Neuron (in vitro differentiated cells): ENCODE data around the gene NLGN4X.

ENCODE experiments used
- H2AFZ ChIP-seq: one replicate; pipeline ENCODE4 v1.6.1; 2013; ENCODE audit warnings: low read depth, mild to moderate bottlenecking, inconsistent platforms, low read length, moderate library complexity
- H3K27me3 ChIP-seq: one replicate; pipeline ENCODE4 v1.6.1; 2013; ENCODE audit warnings: low read length; ENCODE audit not compliant: insufficient read depth
- H3K36me3 ChIP-seq: one replicate; pipeline ENCODE4 v1.6.1; 2013; ENCODE audit warnings: low read length; ENCODE audit not compliant: insufficient read depth
- H3K4me1 ChIP-seq: one replicate; pipeline ENCODE4 v1.6.1; 2013; ENCODE audit warnings: low read length; ENCODE audit not compliant: insufficient read depth
- H3K4me3 ChIP-seq: 2 replicates; pipeline ENCODE4 v1.5.1; 2013; ENCODE audit warnings: mild to moderate bottlenecking, low read length, moderate library complexity
- H3K9me3 ChIP-seq: one replicate; pipeline ENCODE4 v1.6.1; 2013; ENCODE audit warnings: low read length

NLGN4X gene

DNA sequence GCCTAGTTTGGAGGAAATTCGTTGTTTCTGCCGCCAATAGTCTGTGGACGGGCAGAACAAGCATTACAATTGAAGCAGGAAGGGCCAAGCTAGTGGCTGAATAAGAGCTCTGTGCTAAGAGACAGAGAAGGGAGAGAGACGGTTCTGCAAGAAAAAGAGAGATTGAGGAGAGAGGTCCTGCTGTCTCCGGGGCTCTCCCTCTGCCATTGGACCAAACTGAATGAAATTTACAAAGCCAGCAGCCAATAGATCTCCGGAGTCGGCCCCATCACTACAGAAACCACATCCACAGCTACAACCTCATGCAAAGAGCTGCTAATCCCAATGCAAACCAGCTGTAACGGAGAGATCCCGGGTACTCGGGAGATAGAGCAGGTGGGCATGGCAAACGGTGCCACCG is at the start of gene NLGN4X:
TSS of gene NLGN4X (minus strand) at position 148 of the 400 bp plus-strand sequence. CDS start 77,401 bp downstream, outside the sequence.
- Histone ChIP-seq H3K9me3 (no peaks in the 10 kb centered on the region), H3K4me1 (peaks cover 7% of the 10 kb centered on the region), H3K27me3 (no peaks in the 10 kb centered on the region), H2AFZ (no peak within 1 kb of the TSS), H3K36me3 (no peaks in the 10 kb centered on the region), H3K4me3 (peak within 1 kb of the TSS; percentile 62)

DNA sequence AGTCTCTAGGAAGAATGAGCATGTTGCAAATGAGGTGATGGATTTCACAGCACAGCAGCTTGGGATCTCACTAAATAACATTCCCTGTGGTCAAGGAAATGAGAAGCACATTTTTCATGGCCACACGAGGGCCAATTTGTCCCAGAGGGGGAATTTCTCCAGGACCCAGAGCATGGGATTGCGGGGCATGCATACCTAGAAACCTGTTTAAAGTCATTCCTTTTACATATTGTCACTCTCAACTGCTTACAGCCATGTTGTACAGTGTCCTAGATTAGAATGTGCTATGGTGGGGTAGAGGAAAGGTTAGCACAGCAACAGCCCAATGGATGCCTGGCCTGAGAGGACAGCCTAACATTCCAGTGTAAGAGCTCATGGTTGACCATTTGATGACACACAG is 37.4 kb upstream of the NLGN4X start:
- Histone ChIP-seq H3K9me3 (no peaks in the 10 kb centered on the region), H3K4me3 (no peak overlapping the region), H2AFZ (no peak overlapping the region), H3K4me1 (peaks cover 6% of the 10 kb centered on the region), H3K36me3 (no peaks in the 10 kb centered on the region), H3K27me3 (no peaks in the 10 kb centered on the region)

DNA sequence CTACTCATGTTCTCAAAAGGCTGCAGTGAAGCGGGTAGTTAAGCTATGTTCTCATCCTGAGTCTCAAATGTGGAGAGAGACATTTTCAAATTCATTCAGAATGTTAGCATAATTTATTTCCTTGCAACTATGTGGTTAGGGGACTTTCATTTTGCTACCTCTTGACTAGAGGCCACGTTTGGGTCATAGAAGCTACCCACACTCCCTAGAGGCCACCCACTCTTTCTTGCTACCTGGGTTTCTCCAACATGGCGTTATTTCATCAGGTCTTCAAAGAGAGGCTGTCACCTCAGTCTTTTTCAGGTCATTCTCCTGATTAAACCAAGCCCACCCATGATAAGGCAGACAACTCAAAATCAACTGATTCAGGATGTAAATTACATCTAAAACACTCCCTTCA is 34.3 kb upstream of the NLGN4X start:
- Histone ChIP-seq H3K9me3 (no peaks in the 10 kb centered on the region), H3K4me3 (no peak overlapping the region), H3K36me3 (no peaks in the 10 kb centered on the region), H3K4me1 (peaks cover 6% of the 10 kb centered on the region), H3K27me3 (no peaks in the 10 kb centered on the region), H2AFZ (no peak overlapping the region)

DNA sequence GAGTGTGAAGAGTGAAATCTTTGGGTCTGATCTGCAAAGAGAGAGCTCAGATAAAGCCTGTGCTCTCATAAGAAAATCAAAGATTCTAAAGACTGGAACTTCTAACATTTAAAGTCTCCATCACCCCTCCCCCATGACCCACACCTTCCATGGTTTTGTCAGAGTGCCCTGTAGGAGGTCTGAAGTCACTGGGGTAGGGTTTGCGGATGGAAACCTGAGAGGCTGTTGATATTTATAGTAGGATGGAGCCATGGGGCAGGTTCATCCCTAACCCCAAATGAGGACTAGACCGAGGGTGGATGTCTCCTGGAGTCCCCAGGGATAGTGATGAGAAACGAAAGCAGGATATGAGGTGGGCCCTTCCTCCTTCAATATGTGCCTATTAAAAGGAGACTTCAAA is 28.4 kb upstream of the NLGN4X start:
- no peaks in the 10 kb centered on the region for H3K9me3 ChIP-seq
- no peak overlapping the region for H2AFZ ChIP-seq
- no peaks in the 10 kb centered on the region for H3K36me3 ChIP-seq
- H3K27me3 ChIP-seq = no peaks in the 10 kb centered on the region
- no peaks in the 10 kb centered on the region for H3K4me1 ChIP-seq
- no peak overlapping the region for H3K4me3 ChIP-seq

DNA sequence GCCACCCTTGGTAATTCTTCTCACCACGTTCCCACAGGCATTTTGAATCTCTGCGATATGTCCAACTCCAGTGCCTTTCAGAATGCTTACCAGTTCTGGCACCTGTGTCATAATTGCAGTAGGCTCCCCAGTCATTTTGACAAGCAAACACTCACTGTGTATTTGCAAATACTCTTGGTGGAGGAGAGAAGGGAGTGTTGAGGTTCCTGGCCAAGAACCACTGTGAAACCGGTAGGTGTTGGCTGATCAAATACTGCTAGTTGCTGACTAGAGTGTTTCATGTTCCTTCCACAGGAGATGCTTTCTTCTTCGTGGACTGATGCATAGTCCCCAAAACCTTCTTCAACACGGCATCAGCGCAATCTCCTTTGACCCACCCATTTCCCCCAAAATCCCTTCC is 16.0 kb upstream of the NLGN4X start:
- H3K4me3 ChIP-seq = no peak overlapping the region
- no peaks in the 10 kb centered on the region for H3K9me3 ChIP-seq
- H3K27me3 ChIP-seq = no peaks in the 10 kb centered on the region

DNA sequence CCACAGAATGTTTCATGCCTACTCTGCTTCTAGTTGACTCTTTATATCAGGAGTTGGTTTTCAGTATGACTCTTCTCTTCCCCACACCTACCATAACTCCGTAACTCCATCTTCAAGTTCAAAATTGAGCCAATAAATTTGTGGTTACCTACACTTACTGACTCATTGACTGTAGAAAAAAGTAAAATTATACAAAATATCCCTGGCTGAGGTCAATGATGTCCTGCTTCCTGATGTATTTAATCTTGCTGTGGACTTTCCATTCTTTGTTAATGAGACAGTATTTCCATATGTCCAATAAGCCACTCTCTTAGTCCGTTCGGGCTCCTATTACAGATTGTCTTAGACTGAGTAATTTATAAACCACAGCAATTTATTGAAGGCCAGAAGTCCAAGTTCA is 9.9 kb upstream of the NLGN4X start:
- H3K36me3 ChIP-seq = no peaks in the 10 kb centered on the region
- no peak overlapping the region for H2AFZ ChIP-seq
- H3K9me3 ChIP-seq = no peaks in the 10 kb centered on the region
- no peaks in the 10 kb centered on the region for H3K4me1 ChIP-seq
- H3K27me3 ChIP-seq = no peaks in the 10 kb centered on the region
- no peak overlapping the region for H3K4me3 ChIP-seq

More for the DNA sequence above, 16.0 kb upstream of the NLGN4X start:
- H3K4me1 ChIP-seq = no peaks in the 10 kb centered on the region
- H3K36me3 ChIP-seq = no peaks in the 10 kb centered on the region
- no peak overlapping the region for H2AFZ ChIP-seq

DNA sequence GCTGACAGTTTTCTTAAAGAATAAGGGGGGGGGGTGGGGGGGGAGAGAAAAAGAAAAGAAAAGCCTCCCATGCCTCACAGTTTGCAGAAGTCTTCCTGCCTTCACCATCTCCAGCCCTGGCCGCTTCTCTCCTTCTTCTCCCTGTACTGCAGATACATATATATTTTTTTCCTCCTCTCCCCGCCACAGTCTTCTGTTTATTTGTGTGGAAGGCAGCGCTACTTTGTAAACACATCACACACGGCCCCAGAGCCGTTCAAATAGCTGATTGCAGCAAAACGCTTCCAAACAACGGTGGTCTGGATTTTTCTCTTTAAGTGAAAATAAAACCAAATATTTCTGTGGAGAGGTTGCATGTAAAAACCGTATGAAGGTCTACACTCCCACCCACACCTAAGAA is 732 bp downstream of the NLGN4X start:
- H3K4me1 ChIP-seq = peaks cover 11% of the 10 kb centered on the region
- no peaks in the 10 kb centered on the region for H3K9me3 ChIP-seq
- no peaks in the 10 kb centered on the region for H3K36me3 ChIP-seq
- H3K27me3 ChIP-seq = no peaks in the 10 kb centered on the region
- H2AFZ ChIP-seq = no peak overlapping the region
- H3K4me3 ChIP-seq = peak overlapping the region; percentile 62

DNA sequence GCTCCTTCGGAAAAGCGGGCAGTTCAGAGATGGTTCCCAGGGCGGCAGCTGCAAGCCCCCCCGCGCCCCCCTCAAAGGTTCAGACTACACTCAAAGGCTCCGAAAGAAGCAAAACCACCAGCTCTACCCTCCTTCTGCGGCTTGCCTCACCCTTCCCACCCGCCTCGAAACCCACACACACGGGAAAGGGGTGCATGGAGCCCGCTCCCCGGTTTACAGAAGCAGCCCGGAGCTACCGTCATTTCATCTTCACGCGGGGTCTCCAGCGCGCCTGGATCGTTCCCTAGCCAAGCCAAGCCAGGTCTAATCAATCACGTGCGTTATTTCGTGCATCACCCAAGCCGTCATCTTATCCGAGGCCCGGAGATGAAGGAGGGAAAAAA is 1.2 kb downstream of the NLGN4X start:
- Histone ChIP-seq H2AFZ (no peak overlapping the region), H3K9me3 (no peaks in the 10 kb centered on the region), H3K27me3 (no peaks in the 10 kb centered on the region), H3K4me3 (peak overlapping the region; percentile 62), H3K4me1 (peaks cover 11% of the 10 kb centered on the region), H3K36me3 (no peaks in the 10 kb centered on the region)

DNA sequence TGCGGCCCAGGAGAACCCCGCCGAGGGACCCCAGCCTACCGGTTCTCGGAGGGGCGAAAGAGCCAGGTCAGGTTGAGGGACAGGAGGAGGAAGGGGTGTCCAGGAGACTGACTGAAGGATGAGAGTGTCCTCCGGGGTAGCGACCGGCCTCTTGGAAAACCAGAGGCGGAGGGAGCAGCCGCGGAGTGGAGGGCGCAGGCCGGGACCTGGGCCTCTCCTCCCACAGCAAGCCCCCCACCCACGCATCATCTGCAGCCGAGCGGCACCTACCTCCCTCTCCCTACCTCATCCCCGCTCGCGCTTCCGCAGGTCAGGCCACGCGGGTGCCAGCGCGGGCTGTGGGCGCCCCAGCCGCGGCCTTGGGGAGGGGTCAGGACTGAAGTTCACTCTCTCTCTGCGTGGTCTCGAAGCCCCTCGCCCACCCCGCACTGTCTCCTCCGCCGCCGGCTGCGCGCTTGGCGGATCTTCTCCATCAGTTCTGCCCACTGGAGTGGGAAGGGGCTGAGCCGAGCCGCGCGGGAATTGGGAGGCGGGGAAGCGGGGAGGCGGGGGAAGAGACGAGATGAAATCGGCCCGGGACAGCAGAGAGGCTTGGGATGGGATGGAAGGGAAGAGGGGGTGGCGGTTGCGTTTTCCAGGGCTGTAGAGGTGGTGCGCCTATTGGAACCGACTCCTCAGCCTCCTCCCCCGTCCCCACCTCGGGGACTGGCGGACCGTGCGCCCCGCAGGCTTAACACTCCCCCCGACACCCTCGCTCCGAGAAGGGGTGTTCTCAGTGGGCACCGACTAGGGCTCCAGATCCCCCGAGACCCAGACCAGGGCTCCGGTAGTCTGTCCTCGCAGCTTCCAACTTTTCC is 1.8 kb downstream of the NLGN4X start:
- peaks cover 11% of the 10 kb centered on the region for H3K4me1 ChIP-seq
- no peaks in the 10 kb centered on the region for H3K9me3 ChIP-seq
- peak overlapping the region; percentile 62 for H3K4me3 ChIP-seq
- H3K36me3 ChIP-seq = no peaks in the 10 kb centered on the region
- H3K27me3 ChIP-seq = no peaks in the 10 kb centered on the region
- H2AFZ ChIP-seq = peak overlapping the region; percentile 74

DNA sequence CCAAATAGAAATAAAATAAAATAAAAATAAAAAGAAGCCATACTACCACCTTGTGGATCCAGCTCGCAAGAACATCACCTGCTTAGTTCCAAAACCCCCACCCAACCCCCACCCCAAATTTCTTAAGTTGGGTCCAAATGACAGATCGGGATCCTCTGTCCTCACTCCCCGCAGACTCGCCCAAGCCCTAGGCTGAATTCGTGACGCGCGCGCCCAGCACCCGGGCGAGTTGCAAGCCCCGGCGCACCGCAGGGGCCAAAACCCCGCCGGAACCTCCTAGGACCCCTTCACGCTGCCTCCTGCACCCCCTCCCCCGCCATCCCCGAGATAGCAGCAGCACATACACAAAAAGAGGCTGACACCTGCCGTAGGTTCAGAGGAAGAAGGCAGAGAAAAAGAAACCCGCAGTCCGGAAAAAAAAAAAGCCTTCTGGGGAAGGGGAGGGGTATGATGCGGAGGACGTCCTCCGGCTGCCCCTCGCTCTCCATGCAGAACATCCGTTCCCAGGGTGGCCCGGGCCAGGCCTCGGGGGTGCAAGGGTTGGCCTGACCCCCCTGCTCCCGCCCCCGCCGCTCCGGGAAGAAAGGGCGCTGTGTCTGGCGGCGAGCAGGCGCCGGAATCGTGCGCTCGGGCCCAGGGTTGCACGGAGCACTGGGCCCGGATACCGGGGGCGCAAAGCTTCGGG is 2.6 kb downstream of the NLGN4X start:
- H3K4me3 ChIP-seq = peak overlapping the region; percentile 62
- H3K36me3 ChIP-seq = no peaks in the 10 kb centered on the region
- no peaks in the 10 kb centered on the region for H3K27me3 ChIP-seq
- H3K9me3 ChIP-seq = no peaks in the 10 kb centered on the region
- peak overlapping the region; percentile 74 for H2AFZ ChIP-seq
- peaks cover 11% of the 10 kb centered on the region for H3K4me1 ChIP-seq

DNA sequence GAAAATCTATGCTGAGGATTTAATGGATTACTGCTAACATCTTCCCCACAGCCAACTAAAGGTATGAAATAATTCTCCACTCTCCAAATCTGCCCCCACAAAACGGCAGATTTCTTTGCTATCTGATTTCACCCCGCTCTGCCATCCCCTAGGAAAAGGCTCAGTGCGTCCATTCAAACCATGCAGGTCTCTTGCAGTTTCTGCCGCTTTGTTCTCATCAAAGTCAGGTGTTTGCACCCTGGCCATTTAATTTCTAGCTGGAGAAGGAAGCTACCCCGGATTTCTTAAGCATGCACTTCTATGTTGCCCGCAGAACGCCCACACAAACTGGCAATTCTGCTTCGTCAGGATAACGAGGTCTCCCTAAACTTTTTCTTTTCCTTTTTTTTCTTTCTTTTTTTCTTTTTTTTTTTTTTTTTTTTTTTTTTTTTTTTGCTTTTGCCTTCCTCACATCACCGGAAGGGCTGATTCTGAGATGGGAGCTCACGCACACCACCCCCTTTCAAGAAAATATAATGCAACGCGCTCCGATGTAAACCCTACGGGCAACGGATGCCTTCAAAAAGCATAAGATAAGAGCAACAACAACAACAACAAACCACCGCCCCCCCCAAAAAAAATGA is 3.3 kb downstream of the NLGN4X start:
- Histone ChIP-seq H3K4me1 (peaks cover 11% of the 10 kb centered on the region), H3K4me3 (peak overlapping the region; percentile 62), H3K36me3 (no peaks in the 10 kb centered on the region), H2AFZ (no peak overlapping the region), H3K27me3 (no peaks in the 10 kb centered on the region), H3K9me3 (no peaks in the 10 kb centered on the region)

DNA sequence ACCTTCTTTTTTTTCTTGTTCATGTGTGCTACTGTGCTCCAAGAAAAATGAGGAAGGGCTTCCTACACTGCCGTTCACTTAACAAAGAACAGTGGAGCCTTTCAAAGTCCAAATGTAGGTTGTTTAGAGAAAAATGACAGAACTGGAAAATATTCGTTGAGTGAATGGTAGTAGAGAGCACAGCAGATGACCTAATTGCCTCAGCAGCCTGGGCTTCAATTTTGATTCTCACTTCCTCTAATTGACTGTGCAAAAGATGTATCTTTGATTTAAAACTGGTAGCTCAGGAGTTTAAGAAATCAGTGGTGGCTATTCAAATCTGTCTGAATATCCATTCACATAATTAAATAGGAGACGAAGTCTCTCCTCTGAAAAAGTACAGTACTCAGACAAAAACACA is 5.2 kb downstream of the NLGN4X start:
- Histone ChIP-seq H3K36me3 (no peaks in the 10 kb centered on the region), H2AFZ (no peak overlapping the region), H3K4me1 (peaks cover 11% of the 10 kb centered on the region), H3K4me3 (no peak overlapping the region), H3K9me3 (no peaks in the 10 kb centered on the region), H3K27me3 (no peaks in the 10 kb centered on the region)

DNA sequence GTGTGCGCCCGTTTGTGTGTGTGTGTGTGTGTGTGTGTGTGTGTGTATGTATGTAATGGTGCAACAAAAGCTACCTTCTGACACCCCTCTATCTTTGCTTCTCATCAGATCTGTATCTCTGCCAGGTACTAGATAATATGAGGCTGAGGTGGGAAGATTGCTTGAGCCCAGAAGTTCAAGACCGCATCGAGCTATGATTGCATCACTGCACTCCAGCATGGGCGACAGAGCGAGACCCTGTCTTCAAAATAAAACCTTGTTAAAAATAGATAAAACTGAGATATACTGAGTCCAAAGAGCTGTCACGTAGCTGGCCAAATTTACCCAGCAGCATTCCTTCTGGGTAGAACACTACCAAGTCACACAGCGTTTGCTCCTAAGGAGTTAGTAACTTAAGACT is 18.4 kb downstream of the NLGN4X start:
- H3K4me1 ChIP-seq = no peaks in the 10 kb centered on the region

More for the DNA sequence above, 18.4 kb downstream of the NLGN4X start:
- Histone ChIP-seq H3K4me3 (no peak overlapping the region), H3K27me3 (no peaks in the 10 kb centered on the region), H3K36me3 (no peaks in the 10 kb centered on the region), H3K9me3 (no peaks in the 10 kb centered on the region), H2AFZ (no peak overlapping the region)
